Activated CD8-positive, alpha-beta memory T cell treated with anti-CD3 and anti-CD28 coated beads, Interleukin-2, amount 10 ng/mL, durations not matched to agents 7 days and 5 days (primary cell): Measurements from ENCODE around the gene EXOC6B. TPM values are rescaled to one million over a fixed set of nuclear protein-coding genes. Genes with fewer than 3 reads are reported as not detected.

Source experiments
- ATAC-seq: fragments of 150-1000 bp; cut with Tn5 transposase; one replicate; pipeline ENCODE4 v1.10.0; 2021; ENCODE audit warnings: moderate library complexity
- CTCF ChIA-PET: fragments of 350-600 bp; sonication (Branson Sonifier 250); formaldehyde crosslinking; loops from one replicate; lab custom pipeline; 2021; ENCODE audit warnings: antibody characterized with exemption; lab: Charles Lee
- DNase-seq: peaks from one replicate; pipeline ENCODE4 v3.0.0-alpha.2; 2020
- H3K27ac Mint-ChIP-seq: one replicate; pipeline ENCODE4 v1.8.0; 2021; ENCODE audit warnings: mild to moderate bottlenecking, mixed read lengths
- H3K27me3 Mint-ChIP-seq: one replicate; pipeline ENCODE4 v1.8.0; 2021; ENCODE audit warnings: mixed read lengths
- H3K36me3 Mint-ChIP-seq: one replicate; pipeline ENCODE4 v1.8.0; 2021; ENCODE audit warnings: mild to moderate bottlenecking, mixed read lengths
- H3K4me1 Mint-ChIP-seq: one replicate; pipeline ENCODE4 v1.8.0; 2021; ENCODE audit warnings: mixed read lengths
- H3K4me3 Mint-ChIP-seq: one replicate; pipeline ENCODE4 v1.8.0; 2021; ENCODE audit warnings: mild to moderate bottlenecking, moderate library complexity, mixed read lengths
- H3K9me3 Mint-ChIP-seq: one replicate; pipeline ENCODE4 v1.8.0; 2022; ENCODE audit warnings: low read depth, mixed read lengths
- total RNA-seq, 2 experiments: library from RNA; stranded (reverse); gene quantifications; one replicate each; pipeline ENCODE4 v1.2.3, GENCODE V29; 2021

Gene EXOC6B
- total RNA-seq, 2 experiments from 2014 or later: 14.1 to 22.8 TPM

- no peak overlapping the region for H3K4me3 Mint-ChIP-seq
- no peaks in the 10 kb centered on the region for H3K36me3 Mint-ChIP-seq
- H3K27ac Mint-ChIP-seq: no peak overlapping the region
- ATAC-seq (no peak), DNase-seq (no peak)
- H3K9me3 Mint-ChIP-seq: no peaks in the 10 kb centered on the region
- CTCF ChIA-PET: interaction anchor here (1.4 kb wide), 1 partner anchor 48 kb away, joined by 3 read pairs; no protein-coding TSS in a partner anchor
- H3K4me1 Mint-ChIP-seq: no peaks in the 10 kb centered on the region
- no peaks in the 10 kb centered on the region for H3K27me3 Mint-ChIP-seq
These were observed 627.1 kb downstream of the EXOC6B start for GRCh38 chr2:72198532-72199241.

- Mint-ChIP-seq H3K4me1 (no peaks in the 10 kb centered on the region), H3K4me3 (no peak overlapping the region), H3K27me3 (no peaks in the 10 kb centered on the region), H3K27ac (no peak overlapping the region), H3K9me3 (no peaks in the 10 kb centered on the region), H3K36me3 (no peaks in the 10 kb centered on the region)
- CTCF ChIA-PET: no interaction called here
- no peak for ATAC-seq
- no peak for DNase-seq
These were observed 632.1 kb downstream of the EXOC6B start for GRCh38 chr2:72193723-72194122.

- Mint-ChIP-seq H3K36me3 (no peaks in the 10 kb centered on the region), H3K4me1 (no peaks in the 10 kb centered on the region), H3K27me3 (no peaks in the 10 kb centered on the region), H3K4me3 (no peak overlapping the region), H3K9me3 (no peaks in the 10 kb centered on the region), H3K27ac (no peak overlapping the region)
- no peak for ATAC-seq
- CTCF ChIA-PET: no interaction called here
- no peak for DNase-seq
These were observed 634.4 kb downstream of the EXOC6B start for GRCh38 chr2:72191441-72191840.

GRCh38 chr2:72185206-72185605 is 640.6 kb downstream of the EXOC6B start:
- H3K9me3 Mint-ChIP-seq: no peaks in the 10 kb centered on the region
- H3K27ac Mint-ChIP-seq: no peak overlapping the region
- CTCF ChIA-PET: no interaction called here

GRCh38 chr2:72183466-72183865 is 642.4 kb downstream of the EXOC6B start:
- CTCF ChIA-PET: no interaction called here
- no peak overlapping the region for H3K27ac Mint-ChIP-seq
- no peaks in the 10 kb centered on the region for H3K27me3 Mint-ChIP-seq
- no peak for ATAC-seq
- H3K9me3 Mint-ChIP-seq: no peaks in the 10 kb centered on the region
- no peak for DNase-seq
- peaks cover 2% of the 10 kb centered on the region for H3K36me3 Mint-ChIP-seq
- H3K4me3 Mint-ChIP-seq: no peak overlapping the region
- no peaks in the 10 kb centered on the region for H3K4me1 Mint-ChIP-seq

More at GRCh38 chr2:72185206-72185605, 640.6 kb downstream of the EXOC6B start:
- Mint-ChIP-seq H3K4me1 (no peaks in the 10 kb centered on the region), H3K27me3 (no peaks in the 10 kb centered on the region), H3K36me3 (peaks cover 2% of the 10 kb centered on the region), H3K4me3 (no peak overlapping the region)
- ATAC-seq (no peak), DNase-seq (no peak)

GRCh38 chr2:72183016-72183415 is 642.8 kb downstream of the EXOC6B start:
- ATAC-seq: no peak
- H3K9me3 Mint-ChIP-seq: no peaks in the 10 kb centered on the region
- no peak overlapping the region for H3K4me3 Mint-ChIP-seq
- H3K27ac Mint-ChIP-seq: no peak overlapping the region
- no peaks in the 10 kb centered on the region for H3K27me3 Mint-ChIP-seq
- no peaks in the 10 kb centered on the region for H3K4me1 Mint-ChIP-seq
- peaks cover 2% of the 10 kb centered on the region for H3K36me3 Mint-ChIP-seq
- CTCF ChIA-PET: no interaction called here
- no peak for DNase-seq

- Mint-ChIP-seq H3K4me1 (no peaks in the 10 kb centered on the region), H3K4me3 (no peak overlapping the region), H3K36me3 (peaks cover 2% of the 10 kb centered on the region), H3K27me3 (no peaks in the 10 kb centered on the region), H3K27ac (no peak overlapping the region), H3K9me3 (no peaks in the 10 kb centered on the region)
- CTCF ChIA-PET: no interaction called here
- DNase-seq: no peak
- no peak for ATAC-seq
These were observed 643.3 kb downstream of the EXOC6B start for GRCh38 chr2:72182547-72182946.

GRCh38 chr2:72181616-72182015 is 644.2 kb downstream of the EXOC6B start:
- no peak for ATAC-seq
- Mint-ChIP-seq H3K36me3 (peaks cover 2% of the 10 kb centered on the region), H3K27ac (no peak overlapping the region), H3K9me3 (no peaks in the 10 kb centered on the region), H3K4me3 (no peak overlapping the region), H3K27me3 (no peaks in the 10 kb centered on the region), H3K4me1 (no peaks in the 10 kb centered on the region)
- DNase-seq: no peak
- CTCF ChIA-PET: no interaction called here

GRCh38 chr2:72180351-72180750 is 645.5 kb downstream of the EXOC6B start:
- Mint-ChIP-seq H3K27me3 (no peaks in the 10 kb centered on the region), H3K9me3 (no peaks in the 10 kb centered on the region), H3K4me1 (no peaks in the 10 kb centered on the region), H3K36me3 (peaks cover 2% of the 10 kb centered on the region), H3K27ac (no peak overlapping the region), H3K4me3 (no peak overlapping the region)
- ATAC-seq (no peak), DNase-seq (no peak)
- CTCF ChIA-PET: no interaction called here

GRCh38 chr2:72178551-72178950 is 647.3 kb downstream of the EXOC6B start:
- Mint-ChIP-seq H3K27ac (no peak overlapping the region), H3K9me3 (no peaks in the 10 kb centered on the region), H3K36me3 (no peaks in the 10 kb centered on the region), H3K4me1 (no peaks in the 10 kb centered on the region), H3K27me3 (no peaks in the 10 kb centered on the region), H3K4me3 (no peak overlapping the region)
- ATAC-seq (no peak), DNase-seq (no peak)
- CTCF ChIA-PET: no interaction called here

GRCh38 chr2:72176281-72176680 is 649.6 kb downstream of the EXOC6B start:
- Mint-ChIP-seq H3K4me3 (no peak overlapping the region), H3K4me1 (peaks cover 6% of the 10 kb centered on the region), H3K36me3 (no peaks in the 10 kb centered on the region), H3K27ac (no peak overlapping the region), H3K9me3 (no peaks in the 10 kb centered on the region), H3K27me3 (no peaks in the 10 kb centered on the region)
- no peak for DNase-seq
- CTCF ChIA-PET: no interaction called here
- no peak for ATAC-seq

GRCh38 chr2:72175636-72176035 is 650.2 kb downstream of the EXOC6B start:
- Mint-ChIP-seq H3K4me1 (peaks cover 6% of the 10 kb centered on the region), H3K9me3 (no peaks in the 10 kb centered on the region), H3K27me3 (peaks cover 4% of the 10 kb centered on the region), H3K36me3 (no peaks in the 10 kb centered on the region), H3K27ac (no peak overlapping the region), H3K4me3 (no peak overlapping the region)
- ATAC-seq (no peak), DNase-seq (no peak)
- CTCF ChIA-PET: no interaction called here

GRCh38 chr2:72173640-72174321 is 652.1 kb downstream of the EXOC6B start:
- Mint-ChIP-seq H3K4me1 (peaks cover 6% of the 10 kb centered on the region), H3K27me3 (peaks cover 7% of the 10 kb centered on the region), H3K9me3 (no peaks in the 10 kb centered on the region), H3K27ac (no peak overlapping the region), H3K36me3 (no peaks in the 10 kb centered on the region), H3K4me3 (no peak overlapping the region)
- CTCF ChIA-PET: no interaction called here
- ATAC-seq: no peak
- DNase-seq: no peak

GRCh38 chr2:72172478-72172877 is 653.4 kb downstream of the EXOC6B start:
- peaks cover 10% of the 10 kb centered on the region for H3K27me3 Mint-ChIP-seq
- H3K27ac Mint-ChIP-seq: no peak overlapping the region
- CTCF ChIA-PET: no interaction called here
- ATAC-seq (no peak), DNase-seq (no peak)
- no peak overlapping the region for H3K4me3 Mint-ChIP-seq
- no peaks in the 10 kb centered on the region for H3K36me3 Mint-ChIP-seq
- H3K4me1 Mint-ChIP-seq: peaks cover 6% of the 10 kb centered on the region
- H3K9me3 Mint-ChIP-seq: no peaks in the 10 kb centered on the region
